GM18873 (cell line): ENCODE results near the gene ANXA7.
"Not testable (repeated sequence)": the region's sequence is repeated elsewhere in the genome, so short reads cannot be mapped to it uniquely, and the experiment has no call there.

ENCODE experiments used
- ATAC-seq: cut with Tn5 transposase; IDR thresholded peaks from one replicate; pipeline ENCODE4 v1.9.1; 2021; ENCODE audit warnings: mild to moderate bottlenecking, moderate library complexity, moderate number of reproducible peaks; ENCODE audit not compliant: unreplicated experiment, low FRiP score

Gene ANXA7

GRCh38 chr10:73357166-73357565 lies 56.7 kb downstream of the ANXA7 start:
- ATAC-seq, result no peak

GRCh38 chr10:73344269-73344668 lies 69.6 kb downstream of the ANXA7 start:
- ATAC-seq, result no peak

GRCh38 chr10:73340121-73340520 lies 73.7 kb downstream of the ANXA7 start:
- no peak for ATAC-seq

- no peak for ATAC-seq
These were observed 74.4 kb downstream of the ANXA7 start for GRCh38 chr10:73339436-73339835.

- ATAC-seq, result no peak
These were observed 75.0 kb downstream of the ANXA7 start for GRCh38 chr10:73338801-73339368.

GRCh38 chr10:73333202-73333601 lies 80.7 kb downstream of the ANXA7 start:
- ATAC-seq, result no peak

GRCh38 chr10:73332379-73332778 lies 81.5 kb downstream of the ANXA7 start:
- no peak for ATAC-seq

- ATAC-seq, result not testable (repeated sequence)
These were observed 85.3 kb downstream of the ANXA7 start for GRCh38 chr10:73328523-73328922.

- not testable (repeated sequence) for ATAC-seq
These were observed 88.6 kb downstream of the ANXA7 start for GRCh38 chr10:73325290-73325689.
